ENCODE results near the gene RPS6KA2. TPM values are rescaled to one million over a fixed set of nuclear protein-coding genes. Genes with fewer than 3 reads are reported as not detected.

Gene RPS6KA2
- total RNA-seq, 1 experiment from 2014 or later, result 4.1 TPM

DNA sequence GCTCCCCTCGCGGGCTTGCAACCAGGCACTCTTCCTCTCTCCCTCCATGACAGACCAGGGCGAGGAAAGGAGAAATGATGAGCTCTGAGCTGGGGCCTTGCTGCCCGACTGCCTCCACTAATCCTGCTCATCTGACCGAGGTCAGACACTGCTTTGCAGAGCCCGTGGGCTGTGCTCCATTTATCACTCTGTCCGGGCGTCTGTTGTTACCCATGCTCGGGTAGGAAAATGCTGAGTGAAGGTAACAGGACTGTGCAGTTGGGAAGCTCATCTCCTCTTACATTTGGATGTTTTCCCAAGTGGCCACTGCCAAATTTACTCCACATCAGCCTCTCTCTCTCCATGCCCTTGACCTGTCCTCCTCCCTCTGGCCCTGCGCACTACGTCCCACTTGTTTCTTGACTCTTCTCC, 14.6 kb downstream of the RPS6KA2 start:
- DNase-seq (ENCODE audit: low read depth, low spot score), result no peak
- in situ Hi-C loops (cut with HindIII; ENCODE audit: low pct_unique_long_range_greater_than_20kb, low sequenced_read_pairs), result no loop called here
- POLR2A ChIA-PET, result no interaction called here
- no peak for TF ChIP-seq CTCF (IDR thresholded peaks at IDR 0.05)
- no peaks in the 10 kb centered on the region for H3K36me3 ChIP-seq (ENCODE audit: control insufficient read depth, insufficient read depth, low read length)
- BruUV-seq (replicated peaks), result no TSS peak
- no peaks in the 10 kb centered on the region for H3K4me1 ChIP-seq (ENCODE audit: control insufficient read depth, insufficient read depth, low read length)
- H3K9me3 ChIP-seq (ENCODE audit: control insufficient read depth, insufficient read depth, low read depth, low read length), result no peaks in the 10 kb centered on the region
- no peaks in the 10 kb centered on the region for H3K27me3 ChIP-seq (ENCODE audit: control insufficient read depth, insufficient read depth, low read length)
- intact Hi-C loops (cut with micrococcal nuclease; ENCODE audit: unreplicated experiment), result no loop called here
- no peak for ATAC-seq
- CTCF ChIA-PET, result no interaction called here
- H3K4me3 ChIP-seq (ENCODE audit: low read depth in 2 of 2, low read length in 2 of 2), result no peak overlapping the region
- H3K27ac ChIP-seq (ENCODE audit: low read length), result no peak overlapping the region

GRCh38 chr6:166611631-166612030, 15.4 kb downstream of the RPS6KA2 start:
- intact Hi-C loops (cut with micrococcal nuclease; ENCODE audit: unreplicated experiment) (no loop called here), in situ Hi-C loops (cut with HindIII; ENCODE audit: low pct_unique_long_range_greater_than_20kb, low sequenced_read_pairs) (no loop called here)
- no peak for ATAC-seq
- ChIA-PET POLR2A (no interaction called here), CTCF (no interaction called here)
- no peak for DNase-seq (ENCODE audit: low read depth, low spot score)
- H3K4me1 ChIP-seq (ENCODE audit: control insufficient read depth, insufficient read depth, low read length), result no peaks in the 10 kb centered on the region
- no peak for TF ChIP-seq POLR2AphosphoS5 (IDR thresholded peaks at IDR 0.05; ENCODE audit: low read depth, low read length)
- TF ChIP-seq CTCF (IDR thresholded peaks at IDR 0.05), result no peak
- no peak for TF ChIP-seq SIN3A (IDR thresholded peaks at IDR 0.05; ENCODE audit: borderline replicate concordance, insufficient read depth, low read depth, low read length)
- no peak for TF ChIP-seq TCF7L2 (IDR thresholded peaks at IDR 0.05; ENCODE audit: low read depth, low read length)
- TF ChIP-seq, protein P1, sequence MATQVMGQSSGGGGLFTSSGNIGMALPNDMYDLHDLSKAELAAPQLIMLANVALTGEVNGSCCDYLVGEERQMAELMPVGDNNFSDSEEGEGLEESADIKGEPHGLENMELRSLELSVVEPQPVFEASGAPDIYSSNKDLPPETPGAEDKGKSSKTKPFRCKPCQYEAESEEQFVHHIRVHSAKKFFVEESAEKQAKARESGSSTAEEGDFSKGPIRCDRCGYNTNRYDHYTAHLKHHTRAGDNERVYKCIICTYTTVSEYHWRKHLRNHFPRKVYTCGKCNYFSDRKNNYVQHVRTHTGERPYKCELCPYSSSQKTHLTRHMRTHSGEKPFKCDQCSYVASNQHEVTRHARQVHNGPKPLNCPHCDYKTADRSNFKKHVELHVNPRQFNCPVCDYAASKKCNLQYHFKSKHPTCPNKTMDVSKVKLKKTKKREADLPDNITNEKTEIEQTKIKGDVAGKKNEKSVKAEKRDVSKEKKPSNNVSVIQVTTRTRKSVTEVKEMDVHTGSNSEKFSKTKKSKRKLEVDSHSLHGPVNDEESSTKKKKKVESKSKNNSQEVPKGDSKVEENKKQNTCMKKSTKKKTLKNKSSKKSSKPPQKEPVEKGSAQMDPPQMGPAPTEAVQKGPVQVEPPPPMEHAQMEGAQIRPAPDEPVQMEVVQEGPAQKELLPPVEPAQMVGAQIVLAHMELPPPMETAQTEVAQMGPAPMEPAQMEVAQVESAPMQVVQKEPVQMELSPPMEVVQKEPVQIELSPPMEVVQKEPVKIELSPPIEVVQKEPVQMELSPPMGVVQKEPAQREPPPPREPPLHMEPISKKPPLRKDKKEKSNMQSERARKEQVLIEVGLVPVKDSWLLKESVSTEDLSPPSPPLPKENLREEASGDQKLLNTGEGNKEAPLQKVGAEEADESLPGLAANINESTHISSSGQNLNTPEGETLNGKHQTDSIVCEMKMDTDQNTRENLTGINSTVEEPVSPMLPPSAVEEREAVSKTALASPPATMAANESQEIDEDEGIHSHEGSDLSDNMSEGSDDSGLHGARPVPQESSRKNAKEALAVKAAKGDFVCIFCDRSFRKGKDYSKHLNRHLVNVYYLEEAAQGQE (IDR thresholded peaks at IDR 0.05; ENCODE audit: insufficient read depth in 1 of 2, low read depth in 2 of 2, low read length in 1 of 2), result no peak
- H3K27ac ChIP-seq (ENCODE audit: low read length), result no peak overlapping the region
- no peaks in the 10 kb centered on the region for H3K9me3 ChIP-seq (ENCODE audit: control insufficient read depth, insufficient read depth, low read depth, low read length)
- H3K27me3 ChIP-seq (ENCODE audit: control insufficient read depth, insufficient read depth, low read length), result no peaks in the 10 kb centered on the region
- BruUV-seq (replicated peaks), result no TSS peak
- no peak overlapping the region for H3K4me3 ChIP-seq (ENCODE audit: low read depth in 2 of 2, low read length in 2 of 2)
- no peaks in the 10 kb centered on the region for H3K36me3 ChIP-seq (ENCODE audit: control insufficient read depth, insufficient read depth, low read length)

- no TSS peak for BruUV-seq (replicated peaks)
- POLR2A ChIA-PET, result no interaction called here
- in situ Hi-C loops (cut with HindIII; ENCODE audit: low pct_unique_long_range_greater_than_20kb, low sequenced_read_pairs), result no loop called here
These were observed 17.0 kb downstream of the RPS6KA2 start for GRCh38 chr6:166610069-166610468.

More at GRCh38 chr6:166610069-166610468, 17.0 kb downstream of the RPS6KA2 start:
- Histone ChIP-seq H3K36me3 (ENCODE audit: control insufficient read depth, insufficient read depth, low read length) (no peaks in the 10 kb centered on the region), H3K4me3 (ENCODE audit: low read depth in 2 of 2, low read length in 2 of 2) (no peak overlapping the region), H3K27ac (ENCODE audit: low read length) (no peak overlapping the region), H3K9me3 (ENCODE audit: control insufficient read depth, insufficient read depth, low read depth, low read length) (no peaks in the 10 kb centered on the region), H3K4me1 (ENCODE audit: control insufficient read depth, insufficient read depth, low read length) (no peaks in the 10 kb centered on the region), H3K27me3 (ENCODE audit: control insufficient read depth, insufficient read depth, low read length) (no peaks in the 10 kb centered on the region)
- no peak for TF ChIP-seq SIN3A (IDR thresholded peaks at IDR 0.05; ENCODE audit: borderline replicate concordance, insufficient read depth, low read depth, low read length)
- TF ChIP-seq CTCF (IDR thresholded peaks at IDR 0.05), result no peak
- TF ChIP-seq, protein P1 (IDR thresholded peaks at IDR 0.05; ENCODE audit: insufficient read depth in 1 of 2, low read depth in 2 of 2, low read length in 1 of 2), result no peak
- TF ChIP-seq POLR2AphosphoS5 (IDR thresholded peaks at IDR 0.05; ENCODE audit: low read depth, low read length), result no peak
- TF ChIP-seq TCF7L2 (IDR thresholded peaks at IDR 0.05; ENCODE audit: low read depth, low read length), result no peak
- intact Hi-C loops (cut with micrococcal nuclease; ENCODE audit: unreplicated experiment), result no loop called here
- ATAC-seq (no peak), DNase-seq (ENCODE audit: low read depth, low spot score) (no peak)
- CTCF ChIA-PET, result no interaction called here

Data from Panc1 (cell line).